COLO668 (cell line): ENCODE results near the gene ANKRD33.

Experiments
- DNase-seq: peaks from one replicate; lab custom pipeline; 2025; ENCODE audit not compliant: unreplicated experiment; lab: John Stamatoyannopoulos, UW

ANKRD33 gene

DNA sequence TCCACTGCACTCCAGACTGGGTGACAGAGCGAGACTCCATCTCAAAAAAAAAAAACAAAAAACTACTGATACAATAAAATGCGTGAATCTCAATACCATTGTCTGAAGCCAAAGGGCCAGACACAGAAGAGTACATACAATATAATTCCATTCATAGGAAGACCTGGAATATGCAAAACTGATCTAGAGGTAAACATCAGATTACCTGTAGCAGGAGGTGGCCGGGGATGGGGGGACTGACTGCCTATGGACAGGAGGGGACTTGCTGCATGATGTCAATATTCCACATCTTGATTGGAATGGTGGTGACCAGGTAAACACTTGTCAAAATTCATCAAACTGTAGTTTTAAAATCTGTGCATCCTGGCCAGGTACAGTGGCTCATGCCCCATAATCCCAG is 26.9 kb upstream of the ANKRD33 start:
- no peak for DNase-seq

DNA sequence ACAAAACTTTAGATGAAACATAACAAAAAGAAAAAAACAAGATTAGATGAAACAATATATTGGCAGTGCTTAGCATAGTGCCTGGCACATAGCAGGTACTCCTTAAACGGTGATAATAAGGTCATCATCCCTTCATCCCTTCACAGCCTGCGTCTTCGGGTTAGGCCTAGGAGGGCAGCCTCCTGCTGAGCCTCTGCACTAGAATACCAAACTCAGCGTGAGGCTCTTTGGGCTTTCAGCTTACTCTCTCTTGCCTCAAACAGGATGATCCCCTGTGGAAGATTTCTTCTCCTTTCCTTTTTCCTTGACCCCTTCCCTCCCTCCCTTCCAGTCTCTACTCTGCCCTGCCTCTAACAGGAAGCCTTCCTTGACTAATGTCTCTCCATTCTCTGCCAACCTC is 25.0 kb upstream of the ANKRD33 start:
- DNase-seq = no peak

DNA sequence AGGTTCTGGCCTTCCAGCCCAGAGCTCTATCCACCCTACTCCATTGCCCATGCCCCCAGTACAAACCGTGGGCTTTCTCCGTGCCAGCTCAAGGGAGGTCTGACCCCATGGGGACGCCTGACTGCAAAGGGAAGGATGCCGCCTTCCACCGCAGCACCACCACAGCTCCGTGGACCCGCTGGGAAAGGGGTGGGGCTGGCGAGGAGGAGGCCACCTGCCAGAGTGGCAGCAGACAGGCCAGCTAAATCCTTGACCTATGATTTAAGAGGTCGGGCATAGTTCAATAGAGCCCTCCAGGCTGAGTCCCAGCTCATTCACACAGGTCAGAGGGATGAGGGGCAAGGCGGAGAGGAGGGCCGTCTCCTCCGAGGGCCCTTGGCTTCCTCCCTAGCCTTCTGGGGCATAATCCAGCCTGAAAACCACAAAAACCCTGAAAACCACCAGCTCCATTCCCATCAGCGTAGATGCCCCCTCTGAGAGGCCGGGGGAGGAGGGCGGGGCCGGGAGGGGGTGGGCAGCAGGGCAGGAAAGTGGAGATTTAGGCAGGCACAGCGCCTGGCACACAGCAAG is 24.5 kb upstream of the ANKRD33 start:
- no peak for DNase-seq

DNA sequence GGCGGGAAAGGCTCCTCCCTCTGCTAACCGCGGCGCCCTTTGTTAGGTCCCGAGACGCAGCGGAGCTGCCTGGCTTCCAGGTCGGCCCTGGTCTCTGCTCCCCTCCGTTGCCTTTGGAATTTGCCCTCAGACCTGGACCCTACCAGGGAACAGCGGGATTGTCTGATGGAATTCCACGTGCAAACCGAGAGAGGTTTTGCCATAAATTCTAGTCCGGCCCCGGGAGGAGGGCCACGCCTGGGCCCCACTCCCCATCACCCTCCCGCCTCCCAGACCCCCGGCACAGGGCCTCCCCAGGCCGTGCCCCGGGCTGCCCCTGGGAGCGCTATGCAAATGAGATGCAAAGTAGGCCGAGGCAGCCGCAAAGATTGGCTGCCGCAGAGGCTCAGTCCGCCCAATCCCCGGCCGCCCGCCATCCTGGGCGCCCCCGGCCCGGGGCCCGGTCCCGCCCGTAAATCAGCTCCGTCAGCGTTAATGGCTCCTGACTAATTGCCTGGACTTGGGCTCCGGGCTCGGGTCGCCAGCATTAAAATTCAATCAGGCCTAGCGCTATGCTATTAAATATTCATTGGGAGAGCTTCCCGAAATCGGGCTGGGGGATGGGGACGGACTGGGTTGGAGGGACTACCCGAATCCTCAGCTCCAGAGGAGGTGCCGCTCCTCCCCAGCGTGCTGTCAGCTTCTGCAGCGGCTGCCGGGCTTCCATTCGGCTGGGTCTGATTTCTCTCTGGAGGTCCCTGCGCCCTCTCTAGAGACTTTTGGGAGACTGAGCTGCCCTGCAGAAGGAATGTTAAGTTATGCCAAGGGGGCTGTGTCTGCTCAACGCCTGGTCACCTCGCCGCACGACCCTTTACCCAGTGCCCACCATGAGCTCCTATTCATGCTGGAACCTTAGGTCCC is 23.7 kb upstream of the ANKRD33 start:
- peak; percentile 6 for DNase-seq

DNA sequence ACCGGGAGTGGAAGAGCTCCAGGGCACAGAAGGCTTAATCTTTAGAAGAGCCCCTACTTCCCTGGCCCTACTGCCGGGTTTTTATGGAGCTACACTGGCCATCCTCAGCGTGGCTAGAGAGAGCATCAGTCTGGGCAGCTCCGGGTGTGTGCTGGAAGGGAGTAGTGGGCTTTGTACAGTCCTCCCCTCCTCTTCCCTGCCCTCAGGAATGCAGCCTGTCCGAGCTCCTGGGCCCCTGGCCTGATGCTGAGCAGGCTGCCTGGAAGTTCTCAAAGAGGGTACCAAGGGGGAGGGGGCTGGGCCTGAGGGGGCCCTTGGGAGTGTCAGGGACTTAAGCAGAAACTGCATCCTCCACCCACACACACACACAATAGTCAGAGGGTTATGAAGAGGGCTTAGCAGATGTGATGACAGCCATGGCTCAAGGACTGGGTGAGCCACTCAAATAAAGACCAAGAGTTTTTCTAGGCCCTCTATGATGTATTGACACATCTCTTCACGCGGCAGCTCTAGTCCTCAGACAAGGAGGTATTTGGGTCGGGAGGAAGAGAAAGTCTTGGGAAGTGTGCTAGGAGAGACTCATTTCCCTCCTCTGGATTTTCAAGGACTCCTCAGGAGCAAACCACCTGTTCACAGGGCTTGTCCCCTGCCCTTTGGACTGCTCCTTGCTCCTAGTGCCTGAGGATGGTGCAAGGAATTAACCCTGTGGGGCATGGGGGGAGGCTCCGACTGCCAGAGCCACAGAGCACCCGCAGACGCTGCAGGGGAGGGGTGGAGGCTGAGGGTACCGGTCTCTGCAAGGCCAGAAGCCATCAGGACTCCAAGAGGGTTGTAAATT is 22.9 kb upstream of the ANKRD33 start:
- no peak for DNase-seq

DNA sequence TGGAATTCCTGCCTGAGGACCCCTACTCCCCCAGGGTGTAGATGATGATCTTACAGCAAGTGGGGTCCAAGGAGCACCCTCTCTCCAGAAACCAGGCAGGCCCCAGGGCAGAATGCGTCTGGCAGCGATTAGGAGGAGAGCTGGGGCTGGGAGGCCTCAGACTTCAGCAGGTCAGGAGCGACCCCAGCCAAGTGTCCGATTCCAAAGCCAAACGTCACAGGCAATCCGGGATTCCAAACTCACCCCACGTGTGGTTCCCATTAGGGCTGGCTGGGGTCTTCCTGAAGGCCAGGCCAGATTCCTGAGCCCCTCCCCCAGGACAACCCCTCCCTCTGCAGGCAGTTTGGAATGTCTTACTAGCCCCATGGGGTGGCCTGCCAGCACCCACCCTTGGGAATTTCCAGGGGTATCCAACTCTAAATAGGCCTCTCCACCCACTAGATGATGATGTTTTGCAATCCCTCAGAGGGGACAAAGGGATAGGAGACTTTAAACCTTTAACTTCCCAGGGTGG is 22.1 kb upstream of the ANKRD33 start:
- DNase-seq = no peak

DNA sequence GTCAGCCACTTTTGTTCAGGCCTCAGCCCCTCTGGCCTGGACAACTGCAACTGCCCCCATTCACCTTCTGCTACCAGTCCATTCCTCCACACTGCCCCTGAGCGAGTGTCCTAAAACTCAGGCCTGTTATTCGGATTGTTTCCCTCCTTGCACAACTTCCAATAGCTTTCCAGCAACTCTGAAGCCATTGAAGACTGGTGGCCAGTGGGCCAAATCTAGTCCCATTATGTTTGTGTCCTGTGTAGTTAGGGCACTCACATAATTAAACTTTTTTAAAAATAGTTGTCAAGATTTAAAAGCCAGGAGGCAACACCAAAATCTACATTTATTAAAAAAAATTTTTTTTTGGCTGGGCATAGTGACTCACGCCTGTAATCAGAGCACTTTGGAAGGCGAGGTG is 21.6 kb upstream of the ANKRD33 start:
- DNase-seq = no peak

DNA sequence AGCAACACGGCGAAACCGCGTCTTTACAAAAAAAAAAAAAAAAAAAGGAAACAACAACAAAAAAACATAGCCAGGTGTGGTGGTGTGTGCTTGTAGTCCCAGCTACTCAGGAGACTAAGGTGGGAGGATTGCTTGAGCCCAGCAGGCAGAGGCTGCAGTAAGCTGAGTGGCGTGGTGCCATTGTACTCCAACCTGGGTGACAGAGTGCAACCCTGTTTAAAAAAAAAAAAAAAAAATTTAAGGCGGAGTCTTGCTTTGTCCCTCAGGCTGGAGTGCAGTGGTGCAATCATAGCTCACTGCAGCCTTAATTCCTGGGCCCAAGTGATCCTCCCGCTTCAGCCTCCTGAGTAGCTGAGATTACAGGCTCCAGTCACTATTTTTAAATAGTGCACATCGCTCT is 21.1 kb upstream of the ANKRD33 start:
- DNase-seq = no peak

DNA sequence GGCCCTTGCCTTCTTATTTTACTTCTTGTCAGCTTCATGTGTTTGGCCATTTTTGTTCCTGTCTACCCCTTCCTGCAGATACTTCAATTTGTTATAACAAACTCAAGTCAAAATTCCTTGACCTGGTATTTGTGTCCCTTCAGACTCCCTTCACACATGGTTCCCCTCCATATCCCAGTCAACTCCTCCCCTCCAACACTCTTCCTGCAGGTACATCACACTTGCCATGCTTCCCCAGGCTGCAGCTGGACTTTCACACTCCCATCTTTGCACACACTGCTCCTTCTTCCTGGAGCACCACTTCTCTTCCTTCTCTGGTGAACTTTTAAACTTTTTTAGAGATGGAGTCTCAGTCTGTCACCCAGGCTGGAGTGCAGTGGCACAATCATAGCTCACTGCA is 20.5 kb upstream of the ANKRD33 start:
- DNase-seq = no peak

DNA sequence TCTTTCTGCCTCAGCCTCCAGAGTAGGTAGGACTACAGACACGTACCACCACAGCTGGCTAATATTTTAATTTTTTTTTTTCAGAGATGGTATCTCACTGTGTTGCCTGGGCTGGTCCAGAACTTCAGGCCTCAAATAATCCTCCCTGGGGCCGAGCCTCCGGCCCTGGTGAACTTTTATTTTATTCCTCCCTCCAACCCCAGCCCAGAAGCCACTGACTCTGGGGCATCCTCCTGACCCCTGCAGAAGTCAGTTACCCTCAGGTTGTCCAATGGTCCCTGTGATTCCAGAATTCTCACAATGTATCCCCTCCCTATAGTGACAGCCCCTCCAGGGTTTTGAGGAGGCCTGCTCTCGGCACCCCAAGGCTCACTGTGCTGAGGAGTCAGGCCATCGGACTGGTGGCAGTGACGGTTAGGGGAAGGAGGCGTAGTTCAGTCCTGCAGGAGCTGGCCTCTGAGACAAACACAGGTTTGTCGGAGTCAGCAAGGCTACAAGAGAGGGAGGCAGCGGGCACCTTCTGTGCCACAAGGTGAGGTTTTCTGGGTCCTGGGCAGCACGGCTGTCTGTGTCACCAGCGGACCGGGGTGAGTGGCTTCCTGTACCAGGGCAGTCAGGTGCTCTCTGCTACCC is 20.0 kb upstream of the ANKRD33 start:
- no peak for DNase-seq

DNA sequence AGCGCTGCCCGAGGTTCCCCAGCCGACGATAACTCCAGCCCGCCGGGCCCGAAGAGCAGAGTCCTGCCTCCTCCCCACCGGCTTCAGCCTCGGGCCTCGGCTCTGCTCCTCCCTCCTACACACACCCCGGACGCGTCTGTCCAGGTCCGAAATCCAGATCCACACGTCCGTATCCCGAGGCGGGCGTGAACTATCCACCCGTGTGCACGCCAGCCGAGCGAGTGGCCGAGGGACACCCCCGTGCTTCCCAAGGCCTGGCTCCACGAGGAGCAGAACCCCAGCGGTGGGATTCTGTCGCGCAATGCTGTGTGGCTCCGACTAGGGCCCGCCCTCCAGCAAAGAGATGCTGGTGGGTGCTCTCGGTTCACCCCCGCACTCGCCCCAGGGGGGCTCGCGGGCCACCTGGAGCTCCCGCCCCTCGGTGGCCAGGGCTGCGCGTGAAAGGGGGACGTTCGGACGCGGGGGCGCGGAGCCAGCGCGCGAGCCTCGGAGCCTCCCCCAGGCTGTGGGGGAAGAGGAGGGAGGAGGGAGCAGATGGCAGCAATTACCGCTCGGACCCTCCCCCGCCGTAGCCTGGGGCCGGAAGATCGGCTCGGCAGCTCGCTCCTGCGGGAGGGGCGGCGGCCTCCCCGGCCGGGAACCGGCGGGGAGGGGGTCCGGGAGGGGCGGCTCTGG is 18.9 kb upstream of the ANKRD33 start:
- no peak for DNase-seq

DNA sequence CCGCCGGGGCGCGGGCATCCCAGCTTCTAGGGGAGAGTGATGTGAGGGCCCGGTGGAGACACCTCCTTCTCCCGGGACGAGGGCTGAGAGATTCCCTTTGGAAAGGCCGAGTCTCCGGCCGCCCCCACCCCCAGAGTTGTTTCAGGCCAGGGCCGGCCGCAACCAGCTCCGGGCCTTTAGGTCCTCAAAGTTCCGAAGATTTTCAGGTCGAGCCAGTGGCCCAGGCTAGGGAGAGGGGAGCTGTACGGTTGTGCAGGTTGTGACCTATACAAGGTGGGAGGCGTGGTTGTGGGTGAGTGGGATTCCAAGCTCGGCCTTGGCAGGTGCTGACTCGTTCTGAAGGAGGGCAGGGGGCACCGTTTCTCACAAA is 18.4 kb upstream of the ANKRD33 start:
- DNase-seq = no peak

DNA sequence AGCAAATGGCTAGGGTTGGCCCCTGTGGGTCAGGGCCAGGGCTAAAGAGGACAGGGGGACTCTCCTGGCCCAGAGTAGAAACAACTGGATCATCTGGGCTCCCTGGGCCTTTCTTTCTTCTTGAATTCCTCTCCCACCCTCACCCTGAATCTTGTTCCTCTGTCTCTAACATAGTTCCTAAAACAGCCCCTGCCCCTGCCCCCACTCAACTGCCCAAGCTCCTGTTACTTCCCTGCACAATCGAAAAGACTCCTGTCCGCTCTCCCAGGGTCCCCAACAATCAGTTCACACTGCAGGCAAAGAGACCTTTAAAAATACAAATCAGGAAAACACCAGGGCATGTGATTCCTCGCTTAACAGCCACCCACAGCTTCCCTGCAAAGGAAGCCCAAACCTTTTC is 18.0 kb upstream of the ANKRD33 start:
- DNase-seq = no peak

DNA sequence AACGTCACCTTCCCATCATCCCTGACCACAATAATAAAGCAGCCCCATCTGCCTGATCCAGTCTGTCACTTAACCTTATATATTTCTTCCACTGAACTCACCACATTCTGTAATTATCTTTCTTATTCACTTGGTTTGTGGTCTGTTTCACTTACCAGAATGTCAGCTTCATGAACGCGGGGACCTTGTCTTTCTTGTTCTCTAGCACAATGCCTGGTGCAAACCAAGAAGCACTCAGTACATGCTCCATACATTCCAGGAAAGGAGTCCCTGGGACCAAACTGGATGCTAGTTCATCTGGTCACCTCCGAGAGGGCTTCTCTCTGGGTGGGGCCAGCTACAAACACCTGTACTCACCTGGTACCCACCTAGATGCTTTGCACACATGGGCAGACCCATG is 17.4 kb upstream of the ANKRD33 start:
- no peak for DNase-seq

DNA sequence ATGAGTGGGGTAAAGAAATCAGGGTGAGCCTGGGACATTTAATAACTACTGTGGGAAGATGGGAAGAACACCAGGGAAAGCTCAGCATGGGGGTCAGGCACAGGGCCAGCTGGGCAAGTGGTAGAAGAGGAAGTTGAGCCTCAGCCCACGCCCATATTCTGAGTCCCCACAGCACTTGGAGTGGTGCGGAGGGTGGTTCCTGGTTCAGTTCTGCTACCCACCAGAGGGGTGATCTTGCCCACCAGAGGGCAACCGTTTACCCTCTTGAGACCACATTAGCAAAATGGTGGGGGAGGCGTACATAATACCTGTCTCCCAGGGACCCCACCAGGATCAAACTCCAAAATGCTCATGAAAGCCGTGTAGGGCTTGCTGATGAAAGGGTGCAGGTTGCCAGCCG is 16.8 kb upstream of the ANKRD33 start:
- no peak for DNase-seq

DNA sequence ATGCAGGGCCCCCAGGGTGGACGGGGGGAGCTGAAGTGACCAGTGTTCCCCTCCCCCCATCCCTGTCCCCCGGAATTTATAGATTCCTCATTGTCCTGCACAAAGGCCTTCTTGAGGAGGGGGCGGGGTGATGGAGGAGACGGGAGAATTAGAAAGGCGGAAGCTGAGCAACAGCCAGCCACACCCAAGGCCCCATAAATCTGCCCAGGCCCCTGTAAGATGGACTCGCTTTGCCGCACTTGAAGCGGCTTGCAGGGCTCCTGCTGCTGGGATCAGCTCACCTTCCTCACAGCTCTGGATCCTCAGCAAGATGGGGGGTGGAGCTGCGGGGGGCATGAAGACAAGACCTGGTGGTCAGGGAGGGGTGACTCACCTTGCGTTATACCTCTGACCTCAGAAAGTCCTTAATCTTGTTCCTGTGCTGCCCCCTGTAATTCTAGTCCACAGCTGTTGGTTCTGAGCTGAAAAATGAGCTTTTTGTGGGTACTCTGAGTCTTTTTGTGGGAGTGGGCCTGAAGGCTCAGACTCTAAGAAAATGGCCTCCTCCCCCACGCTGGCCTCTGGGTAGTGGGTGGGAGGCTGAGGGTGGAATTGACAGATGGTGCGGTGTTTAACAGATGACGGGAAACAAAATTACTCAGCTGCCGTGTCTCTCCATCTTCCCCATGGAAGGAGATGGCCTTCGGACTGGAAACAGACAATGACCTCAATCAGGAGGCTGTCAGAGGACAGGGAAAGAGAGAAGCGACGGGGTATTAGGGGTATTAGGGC is 15.8 kb upstream of the ANKRD33 start:
- DNase-seq = no peak

DNA sequence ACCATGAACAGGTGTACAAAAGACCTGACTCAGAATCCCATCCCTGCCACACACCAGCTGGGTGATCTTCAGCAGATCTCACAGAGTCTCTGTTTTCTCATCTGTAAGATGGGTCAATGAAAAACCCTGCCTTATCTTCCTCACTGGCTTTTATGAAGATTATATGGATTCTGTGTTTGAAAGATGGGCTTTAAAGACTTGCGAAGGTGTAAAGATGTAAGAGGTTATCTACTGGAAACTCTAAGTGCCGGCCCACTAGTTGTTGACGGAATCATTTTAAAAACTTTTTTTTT is 15.3 kb upstream of the ANKRD33 start:
- no peak for DNase-seq

DNA sequence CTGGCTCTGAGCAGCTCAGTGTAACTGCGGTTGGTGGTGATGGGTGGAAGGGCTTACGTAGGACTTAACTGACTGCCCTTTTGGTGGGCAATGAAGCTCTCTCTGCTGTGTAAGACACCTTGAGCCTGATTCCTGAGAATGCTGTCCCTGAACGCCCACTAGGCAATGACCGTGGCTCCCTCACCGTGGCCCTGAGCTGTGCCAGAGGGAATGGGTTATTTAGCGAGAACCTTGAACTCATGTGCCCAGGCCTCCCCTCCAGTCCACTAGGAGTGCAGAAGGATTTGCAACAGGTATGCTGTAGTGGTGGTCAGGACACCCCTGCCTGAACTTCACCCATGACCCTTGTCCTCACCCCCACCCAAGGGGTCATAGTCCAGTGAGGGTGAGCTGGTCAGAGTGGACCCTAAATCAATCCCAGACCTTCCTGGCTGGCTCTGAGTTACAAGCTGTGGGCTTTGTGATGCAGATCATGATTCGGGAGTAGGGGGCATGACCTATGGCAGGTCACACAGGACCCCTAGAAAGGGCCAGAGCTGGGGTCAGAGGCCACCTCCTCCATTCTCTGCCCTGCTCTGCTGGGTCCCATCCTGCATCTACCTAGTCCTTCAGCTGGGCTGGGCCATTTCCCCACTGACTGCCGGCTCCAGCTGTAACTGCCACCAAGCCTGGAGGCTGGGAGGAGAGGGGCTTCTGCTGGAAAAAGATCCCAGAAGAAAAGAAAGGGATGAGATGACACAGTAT is 14.5 kb upstream of the ANKRD33 start:
- DNase-seq = no peak

DNA sequence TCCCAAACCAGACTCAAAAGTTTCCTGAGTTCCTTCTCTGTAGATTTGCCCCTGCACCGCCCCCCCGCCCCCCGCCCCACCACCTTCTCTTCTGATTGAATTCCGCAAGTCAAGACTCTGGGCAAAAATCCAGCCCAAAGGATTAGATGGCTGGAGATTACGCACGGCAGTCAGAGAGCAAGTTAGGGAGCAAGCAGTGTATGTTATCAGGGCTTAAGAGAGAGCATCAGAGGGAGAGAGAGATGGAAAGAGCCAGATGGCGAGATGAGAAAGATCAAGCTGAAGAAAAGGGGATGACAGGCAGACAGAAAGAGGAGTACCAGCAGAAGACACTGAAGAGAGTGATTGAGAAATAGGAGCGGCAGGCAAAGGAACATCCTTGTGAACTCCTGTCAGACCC is 13.9 kb upstream of the ANKRD33 start:
- DNase-seq = no peak

DNA sequence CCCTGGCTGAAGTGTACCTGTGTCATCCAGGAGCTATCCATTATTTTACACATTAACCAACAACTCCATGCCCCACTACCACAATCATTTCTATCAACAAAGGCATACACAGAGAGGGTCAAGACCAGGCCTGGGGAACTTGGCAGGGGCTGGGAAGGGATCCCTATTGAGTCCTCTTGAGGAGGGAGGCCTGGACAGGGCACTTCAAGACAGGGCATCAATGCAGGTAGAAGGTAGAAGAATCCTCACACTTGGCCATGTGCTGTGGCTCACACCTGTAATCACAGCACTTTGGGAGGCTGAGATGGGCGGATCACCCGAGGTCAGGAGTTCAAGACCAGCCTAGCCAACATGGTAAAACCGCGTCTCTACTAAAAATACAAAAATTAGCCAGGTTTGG is 13.4 kb upstream of the ANKRD33 start:
- no peak for DNase-seq
